HG03039 (cell line): Measurements from ENCODE around the gene SPNS1.
"Not testable (repeated sequence)": the region's sequence is repeated elsewhere in the genome, so short reads cannot be mapped to it uniquely, and the experiment has no call there.

Experiments used
- ATAC-seq: cut with Tn5 transposase; IDR thresholded peaks from one replicate; pipeline ENCODE4 v1.9.1; 2021; ENCODE audit warnings: mild to moderate bottlenecking, moderate library complexity; ENCODE audit not compliant: unreplicated experiment

Gene SPNS1

DNA sequence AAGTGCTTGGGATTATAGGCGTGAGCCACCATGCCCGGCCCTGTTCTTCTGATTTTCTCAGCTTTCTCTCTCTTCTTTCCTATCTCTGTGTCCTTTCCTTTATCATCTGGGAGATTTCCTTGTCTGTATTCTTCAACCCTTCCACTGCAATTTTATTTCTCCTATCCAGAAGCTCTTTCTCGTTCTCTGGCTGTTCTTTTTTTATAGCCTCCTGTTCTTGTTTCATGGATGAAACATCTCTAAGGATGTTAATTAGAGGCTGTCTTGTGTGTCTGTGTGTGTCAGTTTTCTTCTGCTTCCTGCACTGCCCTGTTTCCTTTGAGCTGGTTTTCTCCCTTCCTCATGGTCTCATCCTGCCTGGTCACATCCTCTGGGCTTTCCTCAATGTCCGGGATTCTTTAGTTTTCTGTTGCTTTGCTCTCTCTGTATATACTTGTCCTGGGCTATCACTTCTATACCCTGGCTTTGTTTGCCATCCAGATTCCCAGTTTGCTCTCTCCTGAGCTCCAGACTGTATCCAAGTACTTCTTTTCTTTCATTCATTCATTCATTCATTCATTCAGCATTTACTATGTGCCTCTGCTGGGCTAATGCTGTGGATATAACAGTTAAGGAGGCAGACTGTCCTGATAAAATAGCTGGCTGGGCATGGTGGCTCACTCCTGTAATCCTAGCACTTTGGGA lies 12.7 kb downstream of the SPNS1 start:
- no peak for ATAC-seq

DNA sequence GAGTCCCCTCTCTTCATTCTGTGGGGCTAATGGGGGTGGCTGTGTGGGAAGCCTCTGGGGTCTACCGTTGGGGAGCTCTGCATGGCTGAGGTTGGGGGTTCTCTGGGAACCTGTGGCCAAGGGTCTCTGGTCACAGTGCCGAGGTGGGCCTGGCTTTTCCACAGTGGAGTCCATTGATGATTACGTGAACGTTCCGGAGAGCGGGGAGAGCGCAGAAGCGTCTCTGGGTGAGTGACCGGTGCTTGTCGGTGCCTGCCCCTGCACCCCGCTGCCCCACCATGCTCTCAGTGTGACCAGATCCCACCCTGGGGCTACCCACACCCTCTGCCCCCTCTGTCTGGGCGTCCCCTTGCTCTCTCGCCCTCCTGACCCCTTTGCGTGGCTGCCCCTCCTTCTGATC lies 14.8 kb downstream of the SPNS1 start:
- no peak for ATAC-seq

GRCh38 chr16:28990375-28991040 lies 15.9 kb downstream of the SPNS1 start:
- no peak for ATAC-seq

DNA sequence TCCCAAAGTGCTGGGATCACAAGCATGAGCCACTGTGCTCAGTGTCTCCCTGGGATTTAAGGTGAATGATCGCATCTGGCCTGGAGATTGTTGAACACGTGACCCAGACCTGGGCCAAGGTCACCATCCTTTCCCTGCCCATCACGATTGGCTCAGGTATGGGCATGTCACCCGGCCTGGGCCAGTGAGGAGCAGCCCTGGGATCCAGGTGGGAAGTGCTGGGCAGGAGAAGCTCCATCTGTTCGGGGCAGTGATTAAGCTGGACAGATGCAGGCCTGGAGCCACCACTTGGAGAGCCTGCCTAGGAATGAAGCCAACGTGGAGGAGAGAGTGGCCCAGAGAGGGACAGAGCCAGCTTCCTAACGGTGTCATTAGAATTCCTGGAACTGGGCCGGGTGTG lies 17.1 kb downstream of the SPNS1 start:
- ATAC-seq, result no peak

DNA sequence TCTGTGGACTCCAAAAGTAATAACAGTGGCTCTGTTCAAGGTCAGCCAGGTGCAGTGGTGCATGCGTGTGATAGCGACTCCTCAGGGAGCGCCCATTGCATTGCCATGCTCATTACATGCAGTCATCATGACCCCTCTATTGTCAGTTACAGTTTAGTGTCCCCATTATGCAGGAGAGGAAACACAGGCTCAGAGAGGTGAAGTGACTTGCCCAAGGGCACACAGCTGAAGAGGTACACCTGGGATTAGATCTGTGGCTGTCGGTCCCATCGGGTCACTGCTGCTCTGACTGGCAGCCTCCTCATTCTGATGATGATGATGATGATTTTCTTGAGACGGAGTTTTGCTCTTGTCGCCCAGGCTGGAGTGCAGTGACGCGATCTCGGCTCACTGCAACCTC lies 17.9 kb downstream of the SPNS1 start:
- no peak for ATAC-seq

DNA sequence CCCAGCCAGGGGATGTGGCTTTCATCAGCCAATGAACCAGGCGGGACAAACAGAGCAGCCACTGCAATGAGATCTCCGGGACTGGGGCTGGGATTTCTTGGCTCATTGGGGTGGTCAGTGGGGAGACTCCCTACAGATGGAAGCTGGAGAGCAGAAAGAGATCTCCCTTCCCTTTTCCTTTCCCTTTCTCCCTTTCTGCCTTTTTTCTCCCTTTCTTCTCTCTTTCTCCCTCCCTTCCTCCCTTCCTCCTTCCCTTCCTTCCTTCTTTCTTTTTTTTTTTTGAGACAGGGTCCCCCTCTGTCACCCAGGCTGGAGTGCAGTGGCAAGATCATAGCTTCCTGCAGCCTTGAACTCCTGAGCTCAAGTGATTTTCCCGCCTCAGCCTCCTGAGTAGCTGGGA lies 24.3 kb downstream of the SPNS1 start:
- ATAC-seq, result no peak

DNA sequence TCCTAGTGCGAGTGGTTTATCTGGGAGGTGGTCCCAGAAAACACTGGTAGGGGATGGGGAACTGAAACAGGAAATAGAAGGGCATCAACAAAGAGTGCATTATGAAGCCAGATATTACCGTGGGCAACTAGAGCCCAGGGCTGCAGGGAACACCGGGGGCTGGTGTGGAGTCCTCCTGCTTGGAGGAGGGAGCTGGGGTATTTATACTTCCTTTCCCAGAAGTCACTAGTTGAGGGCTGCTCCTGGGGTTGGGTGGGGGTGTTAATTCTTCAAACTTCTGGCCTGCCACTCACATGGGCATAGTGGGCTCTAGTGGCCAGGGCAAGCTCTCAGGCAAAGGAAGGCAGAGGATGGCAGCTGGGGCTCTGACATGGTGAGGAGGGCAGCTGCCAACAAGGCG lies 25.0 kb downstream of the SPNS1 start:
- ATAC-seq, result no peak

DNA sequence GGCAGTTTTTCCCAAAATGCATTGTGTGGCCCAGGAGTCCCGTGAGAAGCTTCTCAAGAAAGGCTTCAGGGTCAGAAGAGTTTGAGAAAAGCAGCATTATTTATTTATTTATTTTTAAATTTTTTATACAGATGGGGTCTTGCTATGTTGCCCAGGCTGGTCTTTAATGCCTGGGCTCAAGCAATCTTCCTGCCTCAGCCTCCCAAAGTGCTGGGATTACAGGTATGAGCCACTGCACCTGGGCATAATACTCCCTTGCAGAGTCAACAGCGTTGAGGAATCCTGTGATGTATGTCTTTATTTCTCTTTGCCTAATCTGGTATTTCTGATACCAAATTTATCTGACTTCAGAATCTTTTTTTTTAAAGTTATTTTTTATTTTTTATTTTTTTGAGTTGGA lies 25.4 kb downstream of the SPNS1 start:
- ATAC-seq, result no peak

DNA sequence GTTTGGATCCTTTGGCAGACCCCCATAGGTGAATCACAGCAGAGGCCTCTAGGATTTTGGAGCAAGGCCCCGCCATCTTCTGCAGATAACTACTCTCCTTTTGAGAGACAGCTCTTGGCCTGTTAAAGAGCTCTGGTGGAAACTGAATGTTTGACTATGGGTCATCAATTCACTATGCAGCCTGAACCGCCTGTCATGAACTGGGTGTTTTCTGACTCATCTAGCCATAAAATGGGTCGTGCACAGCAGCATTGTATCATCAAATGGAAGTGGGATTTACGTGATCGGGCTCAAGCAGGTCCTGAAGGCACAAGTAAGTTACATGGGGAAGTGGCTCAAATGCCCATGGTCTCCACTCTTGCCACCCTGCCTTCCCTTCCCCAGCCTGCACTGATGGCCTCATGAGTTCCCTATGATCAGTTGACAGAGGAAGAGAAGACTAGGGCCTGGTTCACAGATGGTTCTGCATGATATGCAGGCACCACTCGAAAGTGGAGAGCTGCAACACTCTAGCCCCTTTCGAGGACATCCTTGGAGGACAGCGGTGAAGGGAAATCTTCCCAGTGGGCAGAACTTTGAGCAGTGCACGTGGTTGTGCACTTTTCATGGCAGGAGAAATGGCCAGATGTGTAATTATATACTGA lies 30.0 kb downstream of the SPNS1 start:
- ATAC-seq, result not testable (repeated sequence)

GRCh38 chr16:29007730-29008593 lies 33.4 kb downstream of the SPNS1 start:
- no peak for ATAC-seq

DNA sequence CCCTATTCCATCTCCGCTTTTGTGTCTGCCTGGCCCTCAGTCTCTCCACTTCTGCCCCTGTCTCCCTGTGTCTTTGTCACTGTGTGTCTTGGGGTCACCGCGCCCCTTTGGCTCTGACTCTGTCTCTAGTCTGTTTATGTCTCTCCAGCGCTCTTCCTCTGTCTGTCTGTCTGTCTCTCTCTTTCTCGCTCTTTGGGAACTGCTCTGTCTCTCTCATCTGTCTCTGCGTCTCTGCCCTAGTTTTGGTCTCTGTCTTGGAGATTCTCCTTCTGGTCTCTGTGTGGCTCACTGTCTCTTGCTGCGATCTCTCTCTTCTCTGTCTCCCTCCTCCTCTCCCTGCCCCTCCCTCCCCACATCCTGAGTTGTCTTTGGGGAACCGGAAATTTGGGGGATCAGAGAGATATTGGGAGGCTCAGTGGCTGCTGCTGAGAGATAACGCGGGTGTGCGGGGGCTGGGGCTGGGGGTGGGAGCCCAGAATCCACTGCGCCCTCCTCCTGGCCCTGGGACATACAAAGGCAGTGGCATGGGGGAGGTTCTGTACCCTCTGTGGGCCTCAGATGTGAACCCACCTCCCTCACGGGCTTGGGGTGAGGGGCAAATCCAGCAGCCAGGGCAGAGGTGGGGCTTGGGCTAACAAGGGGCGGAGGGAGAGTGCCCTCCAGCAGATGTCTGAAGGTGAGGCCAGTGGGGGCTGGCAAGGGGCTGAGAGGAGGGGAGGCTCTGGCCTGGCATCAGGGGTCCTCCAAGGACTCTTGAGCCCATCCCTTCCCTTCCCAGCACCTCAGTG lies 34.7 kb downstream of the SPNS1 start:
- no peak for ATAC-seq

DNA sequence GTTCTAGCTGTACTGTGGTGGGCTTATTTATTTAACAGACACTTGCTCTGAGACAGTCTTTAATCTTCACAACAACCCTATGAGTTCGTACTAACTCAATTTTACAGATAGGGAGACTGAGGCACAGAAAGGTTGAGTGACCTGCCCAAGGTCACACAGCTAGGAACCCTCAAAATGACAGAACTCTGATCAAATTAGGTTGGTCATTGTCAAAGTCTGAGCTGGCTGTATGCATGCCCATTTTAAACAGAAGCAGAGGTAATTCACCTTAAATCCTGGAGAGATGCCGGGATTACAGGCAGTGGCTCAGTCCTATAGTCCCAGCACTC lies 35.2 kb downstream of the SPNS1 start:
- ATAC-seq, result no peak

- ATAC-seq, result no peak
Measured at GRCh38 chr16:29011112-29011511, 36.5 kb downstream of the SPNS1 start.

GRCh38 chr16:29011851-29012250 lies 37.3 kb downstream of the SPNS1 start:
- ATAC-seq, result no peak

DNA sequence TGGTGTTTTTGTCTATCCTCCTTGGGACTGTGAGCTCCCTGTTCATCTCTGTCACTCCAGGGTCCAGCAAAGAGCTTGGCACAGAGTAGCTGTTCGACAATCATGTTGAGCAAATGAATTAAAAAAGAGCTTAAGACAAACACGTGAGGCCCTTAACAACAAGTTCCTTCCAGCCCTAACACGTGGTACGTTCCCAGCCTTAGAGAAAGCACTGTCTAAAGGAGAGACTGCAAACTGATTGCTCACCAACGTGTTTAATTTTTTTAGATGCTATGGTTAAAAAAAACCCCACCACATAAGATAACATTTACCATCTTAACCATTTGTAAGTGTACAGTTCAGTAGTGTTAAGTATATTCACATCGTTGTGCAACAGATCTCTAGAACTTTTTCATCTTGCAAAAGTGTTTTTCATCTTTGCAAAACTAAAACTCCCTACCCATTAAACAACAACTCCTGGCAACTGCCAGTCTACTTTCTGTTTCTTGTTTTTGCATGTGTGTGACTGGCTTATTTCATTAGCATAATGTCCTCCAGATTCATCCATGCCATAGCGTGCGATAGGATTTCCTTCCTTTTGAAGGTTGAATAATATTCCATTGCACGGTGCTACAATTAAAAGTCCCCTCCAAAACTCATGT lies 38.5 kb downstream of the SPNS1 start:
- ATAC-seq, result no peak

DNA sequence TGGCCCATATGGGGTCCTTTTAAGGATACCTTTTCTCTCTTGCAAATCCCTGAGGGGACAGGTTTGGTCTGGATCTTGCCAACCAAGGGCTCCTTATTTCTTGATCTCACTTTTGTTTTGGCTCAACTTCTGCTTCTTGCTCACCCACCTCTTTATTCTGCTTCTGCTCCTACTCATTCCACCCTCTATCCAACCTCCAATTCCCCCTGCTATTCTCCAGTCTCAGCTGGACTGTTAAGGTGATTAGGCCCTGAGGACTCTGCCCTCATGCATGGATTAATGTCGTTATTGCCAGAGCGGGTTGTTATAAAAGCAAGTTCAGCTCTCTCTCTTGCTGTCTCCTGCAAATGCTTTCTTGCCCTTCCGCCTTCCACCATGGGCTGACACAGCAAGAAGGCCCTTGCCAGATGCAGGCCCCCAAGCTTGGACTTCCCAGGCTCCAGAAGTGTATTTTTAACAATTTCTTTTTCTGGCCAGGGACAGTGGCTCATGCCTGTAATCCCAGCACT lies 40.0 kb downstream of the SPNS1 start:
- ATAC-seq, result no peak

DNA sequence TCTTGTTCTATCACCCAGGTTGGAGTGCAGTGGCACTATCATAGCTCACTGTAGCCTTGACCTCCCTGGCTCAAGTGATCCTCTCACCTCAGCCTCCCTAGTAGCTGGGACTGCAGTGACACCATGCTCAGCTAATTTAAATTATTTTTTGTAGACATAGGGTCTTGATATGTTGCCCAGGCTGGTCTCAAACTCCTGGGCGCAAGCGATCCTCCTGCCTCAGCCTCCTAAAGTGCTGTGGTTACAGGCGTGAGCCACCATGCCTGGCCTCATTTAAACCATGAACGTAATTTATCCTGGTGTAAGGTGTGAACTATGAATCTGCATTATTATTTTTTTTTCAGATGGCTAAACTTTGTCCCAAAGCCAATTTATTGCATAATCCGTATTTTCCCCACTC lies 47.6 kb downstream of the SPNS1 start:
- ATAC-seq, result no peak

DNA sequence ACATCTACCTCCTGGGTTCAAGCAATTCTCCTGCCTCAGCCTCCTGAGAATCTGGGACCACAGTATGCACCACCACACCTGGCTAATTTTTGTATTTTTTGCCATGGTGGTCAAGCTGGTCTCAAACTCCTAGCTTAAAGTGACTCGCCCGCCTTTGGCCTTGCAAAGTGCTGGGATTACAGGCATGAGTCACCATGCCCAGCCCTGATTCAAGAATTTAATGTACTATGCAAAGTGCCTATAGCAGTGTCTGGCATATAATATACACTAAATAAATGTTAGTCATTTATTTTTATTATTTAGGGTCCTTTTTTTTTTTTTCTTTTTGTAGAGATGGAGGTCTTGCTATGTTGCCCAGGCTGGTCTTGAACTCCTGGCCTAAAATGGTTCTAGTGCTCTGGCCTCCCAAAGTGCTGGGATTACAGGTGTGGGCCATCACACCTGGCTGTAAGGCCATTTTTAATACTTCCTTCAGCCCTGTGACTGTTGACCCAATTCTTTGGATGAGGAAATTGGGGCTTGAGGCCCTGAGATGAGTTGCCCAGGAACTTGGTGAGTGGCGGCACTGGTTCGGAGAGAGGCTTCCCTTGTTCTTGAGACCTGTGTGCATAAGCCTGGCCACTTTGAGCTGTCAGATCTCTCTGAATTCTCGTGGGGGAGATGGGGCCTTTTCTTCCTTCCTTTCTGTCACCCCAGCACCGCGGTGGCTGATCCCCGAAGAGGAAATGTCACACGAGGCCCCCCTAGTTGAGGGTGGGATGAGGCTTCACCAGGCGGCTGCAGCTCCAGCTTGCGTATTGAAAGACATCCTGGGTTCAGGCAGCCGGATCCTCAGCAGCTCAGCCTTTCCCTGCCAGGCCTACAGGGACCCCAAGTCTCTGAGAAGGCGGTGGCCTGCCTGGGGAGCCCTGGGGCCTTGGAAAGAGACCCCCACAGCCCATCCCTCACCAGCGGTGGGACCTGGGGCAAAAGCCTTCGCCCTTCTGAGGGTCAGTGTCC lies 49.0 kb downstream of the SPNS1 start:
- no peak for ATAC-seq

DNA sequence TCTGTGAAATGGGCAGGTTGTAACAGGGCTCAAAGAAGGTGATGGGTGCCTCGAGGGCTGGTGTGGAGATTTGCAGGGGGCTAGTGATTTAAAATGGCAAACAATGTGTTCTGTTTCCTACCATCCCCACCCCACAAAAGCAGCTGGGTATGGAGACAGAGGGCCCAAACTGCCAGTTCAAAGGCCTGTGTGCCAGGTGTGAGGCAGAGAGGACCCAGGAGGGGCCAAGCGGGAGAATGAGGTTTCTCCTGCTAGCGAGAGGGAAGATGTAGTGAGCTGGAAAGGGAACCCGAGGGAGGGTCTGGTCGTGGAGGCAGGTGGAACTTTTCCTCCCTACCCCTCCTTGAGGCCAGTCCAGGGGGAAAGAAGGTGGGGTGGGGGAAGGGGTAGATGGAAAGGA lies 49.7 kb downstream of the SPNS1 start:
- ATAC-seq, result no peak
